SU-DHL-6 (cell line): Measurements from ENCODE around the gene PPP1CB.

Experiments used
- EZH2phosphoT487 ChIP-seq: fragments of 200-600 bp; sonication (generic), shearing (Covaris generic); conservative IDR thresholded peaks from 2 replicates; pipeline ENCODE4 v1.6.1; 2018; ENCODE audit warnings: mild to moderate bottlenecking, antibody characterized with exemption, low read length, moderate library complexity, mixed read lengths
- TF ChIP-seq, protein P1 (sequence below): fragments of 200-600 bp; sonication (generic); IDR thresholded peaks from one replicate; pipeline ENCODE4 v1.5.1; 2017; ENCODE audit warnings: antibody characterized with exemption, mild to moderate bottlenecking, low read length, moderate library complexity; ENCODE audit not compliant: insufficient read depth, poor library complexity, severe bottlenecking

DNA sequence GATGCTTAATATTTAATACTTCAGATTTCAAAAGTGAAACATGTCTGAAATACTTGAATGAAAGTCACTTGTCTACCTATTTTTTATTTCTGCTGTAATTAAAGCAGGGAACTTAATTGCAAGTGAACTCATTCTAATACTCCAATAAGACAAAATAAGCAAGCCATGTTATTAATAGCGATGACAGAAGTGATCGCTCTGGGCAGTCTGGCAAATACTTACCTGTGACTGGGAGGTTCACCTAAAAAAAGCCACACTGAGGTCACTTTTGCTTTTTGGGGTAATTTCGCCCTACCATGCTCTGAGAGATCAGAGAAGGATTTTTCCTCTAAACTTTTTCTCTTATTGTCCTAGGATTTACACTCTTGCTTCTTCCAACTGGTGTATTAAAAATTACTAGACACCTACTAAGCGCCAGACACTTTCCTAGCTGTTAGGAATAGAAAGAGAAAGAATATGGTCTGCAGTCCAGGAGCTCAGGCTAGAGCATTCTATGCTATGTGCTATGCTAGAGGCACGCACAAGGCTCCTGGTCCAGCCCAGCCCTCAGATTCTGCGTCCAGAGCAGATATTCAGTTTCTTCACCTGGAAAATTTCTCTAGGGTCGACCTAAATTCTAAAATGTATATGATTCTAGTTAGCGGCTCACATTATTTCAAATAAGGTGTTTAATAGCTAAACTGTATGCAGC lies 26.5 kb upstream of the PPP1CB start:
- TF ChIP-seq, protein P1, sequence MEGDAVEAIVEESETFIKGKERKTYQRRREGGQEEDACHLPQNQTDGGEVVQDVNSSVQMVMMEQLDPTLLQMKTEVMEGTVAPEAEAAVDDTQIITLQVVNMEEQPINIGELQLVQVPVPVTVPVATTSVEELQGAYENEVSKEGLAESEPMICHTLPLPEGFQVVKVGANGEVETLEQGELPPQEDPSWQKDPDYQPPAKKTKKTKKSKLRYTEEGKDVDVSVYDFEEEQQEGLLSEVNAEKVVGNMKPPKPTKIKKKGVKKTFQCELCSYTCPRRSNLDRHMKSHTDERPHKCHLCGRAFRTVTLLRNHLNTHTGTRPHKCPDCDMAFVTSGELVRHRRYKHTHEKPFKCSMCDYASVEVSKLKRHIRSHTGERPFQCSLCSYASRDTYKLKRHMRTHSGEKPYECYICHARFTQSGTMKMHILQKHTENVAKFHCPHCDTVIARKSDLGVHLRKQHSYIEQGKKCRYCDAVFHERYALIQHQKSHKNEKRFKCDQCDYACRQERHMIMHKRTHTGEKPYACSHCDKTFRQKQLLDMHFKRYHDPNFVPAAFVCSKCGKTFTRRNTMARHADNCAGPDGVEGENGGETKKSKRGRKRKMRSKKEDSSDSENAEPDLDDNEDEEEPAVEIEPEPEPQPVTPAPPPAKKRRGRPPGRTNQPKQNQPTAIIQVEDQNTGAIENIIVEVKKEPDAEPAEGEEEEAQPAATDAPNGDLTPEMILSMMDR, result no peak
- no peak for TF ChIP-seq EZH2phosphoT487
